Endometrial microvascular endothelial cells (primary cell): Measurements from ENCODE around the gene ZNF213. TPM values are rescaled to one million over a fixed set of nuclear protein-coding genes. Genes with fewer than 3 reads are reported as not detected.

Source experiments
- in situ Hi-C: cut with HindIII; loops from 2 replicates; pipeline ENCODE4 v1.10.0; 2017; ENCODE audit warnings: low sequenced_read_pairs, low pct_unique_long_range_greater_than_20kb; ENCODE audit errors: inconsistent ontology term
- total RNA-seq: library from RNA; depleted of rRNA; stranded (reverse); fragments of >200 nt; gene quantifications from one replicate; pipeline ENCODE4 v1.2.3, GENCODE V29; 2015; ENCODE audit errors: inconsistent ontology term

ZNF213 gene, protein sequence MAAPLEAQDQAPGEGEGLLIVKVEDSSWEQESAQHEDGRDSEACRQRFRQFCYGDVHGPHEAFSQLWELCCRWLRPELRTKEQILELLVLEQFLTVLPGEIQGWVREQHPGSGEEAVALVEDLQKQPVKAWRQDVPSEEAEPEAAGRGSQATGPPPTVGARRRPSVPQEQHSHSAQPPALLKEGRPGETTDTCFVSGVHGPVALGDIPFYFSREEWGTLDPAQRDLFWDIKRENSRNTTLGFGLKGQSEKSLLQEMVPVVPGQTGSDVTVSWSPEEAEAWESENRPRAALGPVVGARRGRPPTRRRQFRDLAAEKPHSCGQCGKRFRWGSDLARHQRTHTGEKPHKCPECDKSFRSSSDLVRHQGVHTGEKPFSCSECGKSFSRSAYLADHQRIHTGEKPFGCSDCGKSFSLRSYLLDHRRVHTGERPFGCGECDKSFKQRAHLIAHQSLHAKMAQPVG
- 3.5 TPM for total RNA-seq

GRCh38 chr16:3134338-3135125 is at the start of gene ZNF213:
Gene ZNF213, plus strand, starts transcription at chr16:3135029. Its CDS starts 2,252 bp downstream, at chr16:3137281.
- in situ Hi-C loops, result no loop called here

GRCh38 chr16:3085868-3086595 is 48.8 kb upstream of the ZNF213 start:
- in situ Hi-C loops, result no loop called here

DNA sequence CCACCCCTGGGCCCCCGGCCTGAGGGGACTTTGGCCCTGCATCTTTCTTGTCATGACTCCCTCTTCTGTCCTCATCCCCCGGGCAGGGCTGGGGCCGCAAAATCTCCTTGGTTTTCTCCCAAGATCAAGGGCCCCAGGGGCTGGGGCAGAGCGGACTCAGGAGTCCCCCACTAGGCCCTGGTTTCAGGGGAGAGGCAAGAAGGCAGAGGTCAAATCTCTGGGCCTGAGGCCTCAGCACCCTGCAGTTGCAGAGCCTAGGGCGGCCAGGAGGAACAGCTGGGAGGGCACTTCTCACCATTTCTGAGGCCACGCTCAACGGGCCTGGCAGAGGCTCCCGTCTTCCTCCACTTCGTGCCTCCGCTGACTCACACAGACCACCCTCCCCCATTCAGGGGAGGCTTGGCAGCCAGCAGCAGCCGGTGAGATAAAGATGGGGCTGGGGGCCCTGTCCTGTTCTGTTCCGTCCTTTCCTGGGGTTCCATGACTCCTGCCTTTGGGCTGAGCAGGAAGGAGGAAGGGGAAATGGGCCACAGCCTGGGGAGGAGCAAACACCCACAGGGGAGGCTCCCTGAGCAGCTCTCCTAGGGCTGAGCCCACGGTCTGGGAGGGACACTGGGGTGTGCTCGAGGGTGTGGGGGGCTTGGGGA is 48.1 kb upstream of the ZNF213 start:
- in situ Hi-C loops, result no loop called here

- in situ Hi-C loops, result no loop called here
These were observed 47.3 kb upstream of the ZNF213 start for GRCh38 chr16:3087243-3088235.

- in situ Hi-C loops, result no loop called here
These were observed 46.4 kb upstream of the ZNF213 start for GRCh38 chr16:3088450-3088849.

DNA sequence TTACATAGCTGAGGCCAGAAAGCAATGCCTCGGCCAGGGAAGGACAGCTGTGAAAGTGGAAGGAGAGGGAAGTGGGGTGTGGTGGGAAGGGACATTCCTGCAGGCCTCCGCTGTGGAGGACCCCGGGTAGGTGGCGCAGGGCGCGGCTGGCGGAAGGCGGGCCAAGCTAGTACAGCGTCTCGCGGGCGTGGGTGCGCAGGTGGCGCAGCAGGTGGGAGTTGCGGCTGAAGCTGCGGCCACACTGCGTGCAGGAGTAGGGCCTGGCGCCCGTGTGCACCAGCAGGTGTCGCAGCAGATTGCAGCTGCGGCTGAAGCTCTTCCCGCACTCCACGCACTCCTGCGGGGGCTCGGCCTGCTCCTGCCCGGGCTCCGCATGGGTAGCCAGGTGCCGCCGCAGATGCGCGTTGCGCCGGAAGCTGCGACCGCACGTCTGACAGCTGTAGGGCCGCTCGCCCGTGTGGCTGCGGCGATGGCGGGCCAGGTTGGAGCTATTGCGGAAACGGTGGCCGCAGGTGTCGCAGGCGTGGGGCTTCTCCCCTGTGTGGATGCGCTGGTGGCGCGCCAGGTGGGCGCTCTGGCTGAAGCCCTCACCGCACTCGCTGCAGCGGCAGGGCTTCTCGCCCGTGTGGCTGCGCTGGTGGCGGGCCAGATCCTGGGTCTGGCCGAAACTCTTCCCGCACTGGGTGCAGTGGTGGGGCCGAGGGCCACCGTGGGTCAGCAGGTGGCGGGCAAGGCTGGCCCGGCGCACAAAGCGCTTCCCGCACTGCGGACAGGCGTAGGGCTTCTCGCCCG is 45.7 kb upstream of the ZNF213 start:
- in situ Hi-C loops, result no loop called here

- in situ Hi-C loops, result no loop called here
These were observed 44.9 kb upstream of the ZNF213 start for GRCh38 chr16:3089717-3090592.

GRCh38 chr16:3091551-3091950 is 43.3 kb upstream of the ZNF213 start:
- in situ Hi-C loops, result no loop called here

GRCh38 chr16:3092501-3092941 is 42.3 kb upstream of the ZNF213 start:
- in situ Hi-C loops, result no loop called here

DNA sequence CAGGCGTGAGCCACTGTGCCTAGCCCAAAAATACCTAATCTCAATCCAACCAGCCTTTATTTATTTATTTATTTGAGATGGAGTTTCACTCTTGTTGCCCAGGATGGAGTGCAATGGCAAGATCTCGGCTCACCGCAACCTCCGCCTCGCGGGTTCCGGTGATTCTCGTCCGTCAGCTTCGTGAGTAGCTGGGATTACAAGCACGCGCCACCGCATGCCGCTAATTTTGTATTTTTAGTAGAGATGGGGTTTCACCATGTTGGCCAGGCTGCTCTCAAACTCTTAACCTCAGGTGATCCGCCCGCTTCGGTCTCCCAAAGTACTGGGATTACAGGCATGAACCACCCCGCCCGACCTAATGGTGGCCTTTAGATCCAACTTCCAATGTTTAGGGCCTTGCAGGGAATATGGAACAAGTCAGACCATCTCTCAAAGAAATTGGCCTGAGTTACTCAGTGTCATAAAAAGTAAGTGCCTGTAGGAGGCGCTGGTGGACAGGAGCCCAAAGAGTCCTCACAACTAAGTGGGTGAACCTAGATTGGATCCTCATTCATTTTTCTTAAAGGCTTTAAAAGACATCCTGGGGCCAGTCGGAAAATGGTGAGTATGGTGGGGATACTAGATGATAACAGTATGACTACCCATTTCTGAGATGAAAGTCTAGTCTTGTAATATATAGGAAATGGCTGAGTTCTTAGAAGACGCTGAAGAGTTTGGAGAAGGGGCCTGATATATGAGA is 40.4 kb upstream of the ZNF213 start:
- in situ Hi-C loops, result no loop called here

DNA sequence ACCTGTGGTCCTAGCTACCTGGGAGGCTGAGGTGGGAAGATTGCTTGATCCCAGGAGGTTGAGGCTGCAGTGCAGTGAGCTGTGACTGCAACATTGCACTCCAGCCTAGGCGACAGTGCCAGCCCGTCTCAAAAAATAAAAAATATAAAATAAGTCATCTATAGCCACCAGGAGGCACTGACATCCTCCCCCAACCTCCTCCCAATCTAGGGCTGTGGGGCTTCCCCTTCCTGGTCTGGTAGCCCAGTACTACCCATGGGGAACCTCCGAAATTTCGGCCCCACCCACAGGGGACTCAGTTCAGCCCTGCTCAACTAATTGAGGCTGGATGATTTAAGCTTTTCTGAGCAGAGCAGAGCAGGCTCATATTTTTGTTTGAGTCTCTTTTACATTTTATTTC is 39.0 kb upstream of the ZNF213 start:
- in situ Hi-C loops, result no loop called here

- in situ Hi-C loops, result no loop called here
These were observed 38.5 kb upstream of the ZNF213 start for GRCh38 chr16:3096362-3096761.

DNA sequence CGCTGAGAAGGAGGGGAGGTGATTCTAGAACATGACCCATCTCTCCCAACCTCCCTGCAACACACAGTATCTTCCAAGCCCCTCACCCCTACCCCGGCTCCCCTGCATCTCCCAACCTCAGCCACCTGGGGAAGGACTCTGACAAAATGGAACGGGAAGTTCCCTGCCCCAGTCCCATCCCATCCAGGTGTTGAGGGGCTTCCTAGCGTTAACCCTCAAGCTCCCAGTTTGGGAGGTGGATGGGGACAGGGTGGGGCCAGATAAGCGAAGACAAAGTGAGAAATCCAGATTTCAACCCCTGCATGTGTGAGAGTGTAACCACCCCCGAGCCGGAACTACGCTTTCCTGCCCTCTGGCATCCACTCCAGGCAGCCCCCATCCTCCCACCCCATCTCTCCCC is 37.6 kb upstream of the ZNF213 start:
- in situ Hi-C loops, result no loop called here

DNA sequence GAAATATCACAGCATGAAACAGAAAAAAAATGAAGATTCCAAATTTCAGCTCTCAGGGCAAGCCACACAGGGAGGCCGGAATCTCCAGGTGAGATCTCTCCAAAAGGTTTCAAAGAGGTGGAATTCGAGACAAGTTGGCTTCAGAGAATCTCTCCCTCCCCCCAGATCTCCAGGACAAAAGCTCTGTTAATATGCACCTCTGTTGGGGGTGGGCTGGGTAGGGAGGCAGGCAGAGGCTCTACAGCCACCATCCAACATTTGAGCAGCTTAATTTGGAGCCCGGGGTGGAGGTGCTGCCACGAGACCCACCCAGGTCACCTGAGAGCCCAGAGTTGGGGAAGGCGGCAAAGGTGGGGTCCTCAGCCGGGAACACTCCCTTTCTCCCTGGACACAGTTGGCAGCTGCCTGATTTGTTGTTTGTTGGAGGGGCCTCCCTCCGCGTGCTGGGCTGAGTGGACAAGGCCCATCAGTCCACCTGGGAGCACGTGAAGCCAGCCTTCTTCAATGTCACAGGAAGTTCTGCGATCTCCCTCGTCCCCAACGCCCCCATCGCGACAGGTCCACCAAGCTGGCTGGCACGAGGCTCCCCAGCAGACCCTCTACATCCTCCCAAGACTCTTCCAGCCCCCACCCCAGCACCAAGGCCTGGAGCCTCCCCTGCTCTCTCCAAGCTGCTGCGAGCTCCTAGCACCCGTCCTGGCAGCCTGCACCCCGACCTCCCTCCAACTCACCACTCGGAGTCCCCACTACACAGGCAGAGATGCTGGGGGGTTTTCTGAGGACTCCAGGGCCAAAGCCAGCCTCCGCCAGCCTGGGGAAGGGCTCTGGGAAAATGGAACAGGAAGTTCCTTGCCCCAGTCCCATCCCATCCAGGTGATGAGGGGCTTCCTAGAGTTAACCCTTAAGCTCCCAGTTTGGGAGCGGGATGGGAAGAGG is 36.1 kb upstream of the ZNF213 start, which contains the start of gene ZSCAN10:
ZSCAN10 (minus strand) TSS at position 836 of the 936 bp plus-strand sequence. CDS start 6,357 bp downstream, outside the sequence.
- in situ Hi-C loops, result no loop called here
